Pancreas (tissue), 10 donors: Measurements from ENCODE around the gene SIRPG. TPM values are rescaled to one million over a fixed set of nuclear protein-coding genes. Genes with fewer than 3 reads are reported as not detected.

ENCODE experiments used
- ATAC-seq, 4 donors: fragments of 200-7000 bp; cut with Tn5 transposase; one replicate each; pipeline versions ENCODE4 v1.8.0 to v1.9.1; 2020; ENCODE audit warnings: mild to moderate bottlenecking in 4 of 4, moderate library complexity in 4 of 4
- DNase-seq, 6 donors: peaks; one replicate each; pipeline ENCODE4 v3.0.0-alpha.2; 2020
- FAIRE-seq: peaks from 2 replicates; lab custom pipeline; 2012; peaks lifted over from hg19 to GRCh38; lab: Jason Lieb, UNC
- H3K27ac ChIP-seq, 4 donors: fragments of 200-600 bp; sonication (generic); 1 replicate in 3 of 4; 2 replicates in 1 of 4; pipeline versions ENCODE4 v1.5.0 to v1.8.0; 2020
- H3K27me3 ChIP-seq, 4 donors: fragments of 200-600 bp; one replicate each; pipeline ENCODE4 v1.8.0; 2021
- H3K36me3 ChIP-seq, 3 donors: fragments of 200-600 bp; sonication (generic) in 1 of 3; one replicate each; pipeline versions ENCODE4 v1.5.0 to v1.8.0; 2020 to 2021
- H3K4me1 ChIP-seq, 3 donors: fragments of 200-600 bp; one replicate each; pipeline ENCODE4 v1.8.0; 2021
- H3K4me3 ChIP-seq, 4 donors: fragments of 200-600 bp; sonication (generic) in 2 of 4; one replicate each; pipeline versions ENCODE4 v1.5.0 to v1.8.0; 2020 to 2021
- H3K9me3 ChIP-seq, 4 donors: fragments of 200-600 bp; one replicate each; pipeline ENCODE4 v1.8.0; 2021
- WGBS, 2 donors: extraction: QIAGEN DNeasy Blood & Tissue Kit; methylation state at CpG; one replicate each; pipeline ENCODE4 v1.1.7; 2013; 5-methylcytosine and 5-hydroxymethylcytosine counted together
- intact Hi-C, 3 donors: fragments of 100-400 bp; cut with DNase I; formaldehyde crosslinking; loops; one replicate each; pipeline versions ENCODE4 v1.11.1 to v1.14.2; 2022
- polyA plus RNA-seq, 2 donors: library from polyadenylated mRNA; stranded (reverse); fragments of 200-250 nt; gene quantifications; one replicate each; pipeline ENCODE4 v1.2.3, GENCODE V29; 2013
- total RNA-seq, 6 donors: library from RNA; stranded (reverse); fragmentation: NEBNext Ultra II Directional in 4 of 6; extraction: Animal tissue kit (Norgen Biotek cat#: 25700) in 4 of 6; gene quantifications; one replicate each; pipeline versions ENCODE4 v1.2.1 to v1.2.4, GENCODE V29; 2021 to 2023
- TF ChIP-seq, protein P1 (sequence below), 4 donors: fragments of 200-600 bp; sonication (generic) in 3 of 4; IDR thresholded peaks; one replicate each; pipeline versions ENCODE4 v1.5.0 to v1.8.0; 2021; ENCODE audit warnings: antibody characterized with exemption in 4 of 4
- donor health status: healthy with polysubstance abuse.
- donor health status: DM: no; HTN: no; CAD: no; lungs with moderate emphysema.
- donor health status: DM: no; HTN: no; CAD: no.
- donor health status: control.
- donor health status: control.
- donor health status: Bipolar disorder and iron deficiency.
- donor health status: DM: yes; HTN: yes; CAD: no.
- donor health status: DM: no; HTN: no; CAD: no.
- donor health status: DM: no; HTN: no; CAD: no.
- donor health status: DM: yes; HTN: yes; CAD: no.

Gene SIRPG
- total and polyA plus RNA-seq, 8 donors = 0.12 to 0.28 (median 0.21) TPM; not detected in 3

DNA sequence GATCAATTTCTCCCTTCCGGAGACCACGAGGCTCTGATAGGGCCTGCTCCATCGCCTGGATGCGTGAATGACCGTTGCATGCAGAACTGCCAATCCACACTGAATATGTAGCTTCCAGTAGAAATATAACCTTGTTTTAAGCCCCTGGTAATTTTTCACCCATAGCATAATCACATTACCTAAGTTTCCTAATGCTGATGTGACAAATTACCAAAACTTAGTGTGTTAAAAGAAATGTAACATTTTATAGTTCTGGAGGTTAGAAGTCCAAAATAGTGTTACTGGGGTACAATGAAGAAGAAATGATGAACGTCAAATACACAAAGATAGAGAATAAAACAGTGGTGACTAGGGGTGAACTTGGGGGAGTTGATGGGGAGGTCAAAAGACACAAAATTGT, 78.1 kb downstream of the SIRPG start:
- FAIRE-seq = no peak
- DNase-seq = no peak
- 77 to 86% methylated on average over 6 of the region's 6 CpGs for WGBS, 2 donors
- no peak overlapping the region for H3K4me3 ChIP-seq
- no peak for ATAC-seq
- intact Hi-C loops = no loop called here
- TF ChIP-seq, protein P1, sequence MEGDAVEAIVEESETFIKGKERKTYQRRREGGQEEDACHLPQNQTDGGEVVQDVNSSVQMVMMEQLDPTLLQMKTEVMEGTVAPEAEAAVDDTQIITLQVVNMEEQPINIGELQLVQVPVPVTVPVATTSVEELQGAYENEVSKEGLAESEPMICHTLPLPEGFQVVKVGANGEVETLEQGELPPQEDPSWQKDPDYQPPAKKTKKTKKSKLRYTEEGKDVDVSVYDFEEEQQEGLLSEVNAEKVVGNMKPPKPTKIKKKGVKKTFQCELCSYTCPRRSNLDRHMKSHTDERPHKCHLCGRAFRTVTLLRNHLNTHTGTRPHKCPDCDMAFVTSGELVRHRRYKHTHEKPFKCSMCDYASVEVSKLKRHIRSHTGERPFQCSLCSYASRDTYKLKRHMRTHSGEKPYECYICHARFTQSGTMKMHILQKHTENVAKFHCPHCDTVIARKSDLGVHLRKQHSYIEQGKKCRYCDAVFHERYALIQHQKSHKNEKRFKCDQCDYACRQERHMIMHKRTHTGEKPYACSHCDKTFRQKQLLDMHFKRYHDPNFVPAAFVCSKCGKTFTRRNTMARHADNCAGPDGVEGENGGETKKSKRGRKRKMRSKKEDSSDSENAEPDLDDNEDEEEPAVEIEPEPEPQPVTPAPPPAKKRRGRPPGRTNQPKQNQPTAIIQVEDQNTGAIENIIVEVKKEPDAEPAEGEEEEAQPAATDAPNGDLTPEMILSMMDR (IDR thresholded peaks at IDR 0.05) = no peak
- H3K27ac ChIP-seq = no peak overlapping the region
- H3K9me3 ChIP-seq = no peaks in the 10 kb centered on the region
- H3K36me3 ChIP-seq = no peaks in the 10 kb centered on the region
- H3K4me1 ChIP-seq = no peaks in the 10 kb centered on the region
- no peaks in the 10 kb centered on the region for H3K27me3 ChIP-seq

Other genes starting within 250 kb of the SIRPG start
- gene NSFL1C, start 190.9 kb downstream of the SIRPG start, total RNA-seq = 10 to 100 TPM; 27.0 to 43.8 (median 34.3) TPM
- gene NSFL1C, start 190.9 kb downstream of the SIRPG start, polyA plus RNA-seq = 10 to 100 TPM; 23.7 to 32.1 TPM
- 1 to 10 TPM in 3 of 6 donors, under 1 TPM in 3; 0.09 to 3.4 (median 0.74) TPM for gene SIRPB2, start 166.4 kb downstream of the SIRPG start, total RNA-seq
- gene SIRPB2, start 166.4 kb downstream of the SIRPG start, polyA plus RNA-seq = under 1 TPM; 0.21 to 0.80 TPM
- not detected for gene SIRPD, start 100.1 kb downstream of the SIRPG start, total RNA-seq
- gene SIRPD, start 100.1 kb downstream of the SIRPG start, polyA plus RNA-seq = not detected
- gene SIRPB1, start 37.8 kb downstream of the SIRPG start, total RNA-seq = 1 to 10 TPM in 3 of 6 donors, under 1 TPM in 2, not detected in 1; 0.05 to 3.6 (median 1.3) TPM
- under 1 TPM; 0.19 to 0.30 TPM for gene SIRPB1, start 37.8 kb downstream of the SIRPG start, polyA plus RNA-seq
- gene SIRPA, start 237.6 kb upstream of the SIRPG start, total RNA-seq = 10 to 100 TPM in 2 of 6 donors, 1 to 10 TPM in 4; 7.2 to 25.8 (median 8.5) TPM
- gene SIRPA, start 237.6 kb upstream of the SIRPG start, polyA plus RNA-seq = 10 to 100 TPM in 1 of 2 donors, 1 to 10 TPM in 1; 8.6 to 13.1 TPM